Neural progenitor cell (in vitro differentiated cells): ENCODE data around the gene LAMA2. TPM values are rescaled to one million over a fixed set of nuclear protein-coding genes. Genes with fewer than 3 reads are reported as not detected.

Experiments
- DNase-seq: peaks from one replicate; pipeline ENCODE4 v3.0.0-alpha.2; 2016; ENCODE audit warnings: low spot score
- H2AFZ ChIP-seq: fragments of 200-600 bp; sonication (generic); replicated peaks from 2 replicates; pipeline ENCODE4 v1.6.1; 2016; ENCODE audit warnings: antibody characterized with exemption
- H3F3A ChIP-seq: fragments of 200-600 bp; sonication (generic); 2 replicates; pipeline ENCODE4 v1.6.1; 2016; ENCODE audit warnings: antibody characterized with exemption, low read depth
- H3K27ac ChIP-seq: fragments of 200-600 bp; sonication (generic); 2 replicates; pipeline ENCODE4 v1.5.1; 2016; ENCODE audit warnings: mild to moderate bottlenecking
- H3K27me3 ChIP-seq: fragments of 200-600 bp; sonication (generic); 2 replicates; pipeline ENCODE4 v1.6.1; 2016; ENCODE audit warnings: mild to moderate bottlenecking, moderate library complexity
- H3K36me3 ChIP-seq: fragments of 200-600 bp; sonication (generic); 2 replicates; pipeline ENCODE4 v1.5.1; 2016
- H3K4me1 ChIP-seq: fragments of 200-600 bp; sonication (generic); 2 replicates; pipeline ENCODE4 v1.6.1; 2016; ENCODE audit warnings: mixed run types
- H3K4me2 ChIP-seq: fragments of 200-600 bp; sonication (generic); 2 replicates; pipeline ENCODE4 v1.6.1; 2016
- H3K4me3 ChIP-seq: fragments of 200-600 bp; sonication (generic); 2 replicates; pipeline ENCODE4 v1.5.1; 2016
- H3K79me2 ChIP-seq: fragments of 200-600 bp; sonication (generic); 2 replicates; pipeline ENCODE4 v1.6.1; 2016; ENCODE audit warnings: low read depth
- H3K9ac ChIP-seq: fragments of 200-600 bp; sonication (generic); 2 replicates; pipeline ENCODE4 v1.6.1; 2016
- H3K9me3 ChIP-seq: fragments of 200-600 bp; sonication (generic); 2 replicates; pipeline ENCODE4 v1.5.1; 2016; ENCODE audit warnings: low read depth
- H4K20me1 ChIP-seq: fragments of 200-600 bp; sonication (generic); 2 replicates; pipeline ENCODE4 v1.6.1; 2016; ENCODE audit warnings: low read depth
- H3K27ac Mint-ChIP-seq: 3 replicates; pipeline ENCODE4 v1.8.0; 2021; ENCODE audit warnings: mixed read lengths
- H3K27me3 Mint-ChIP-seq: 2 replicates; pipeline ENCODE4 v1.8.0; 2022; ENCODE audit warnings: low read depth, mild to moderate bottlenecking, inconsistent platforms, moderate library complexity, mixed read lengths; ENCODE audit not compliant: insufficient read depth
- H3K36me3 Mint-ChIP-seq: 3 replicates; pipeline ENCODE4 v1.8.0; 2021; ENCODE audit warnings: mixed read lengths
- H3K4me1 Mint-ChIP-seq: 3 replicates; pipeline ENCODE4 v1.8.0; 2021; ENCODE audit warnings: mixed read lengths
- H3K4me3 Mint-ChIP-seq: 3 replicates; pipeline ENCODE4 v1.8.0; 2021; ENCODE audit warnings: mild to moderate bottlenecking, moderate library complexity, mixed read lengths
- H3K9me3 Mint-ChIP-seq: 3 replicates; pipeline ENCODE4 v1.8.0; 2020; ENCODE audit warnings: mixed read lengths
- CTCF ChIP-seq: fragments of 200-600 bp; sonication (generic); IDR thresholded peaks from 2 replicates; pipeline ENCODE4 v1.5.1; 2017; ENCODE audit warnings: antibody characterized with exemption, mild to moderate bottlenecking
- EZH2 ChIP-seq: fragments of 200-600 bp; sonication (generic); IDR thresholded peaks from 2 replicates; pipeline ENCODE4 v1.6.1; 2017; ENCODE audit warnings: antibody characterized with exemption, mild to moderate bottlenecking, moderate library complexity
- EZH2phosphoT487 ChIP-seq: fragments of 200-600 bp; sonication (generic); IDR thresholded peaks from 2 replicates; pipeline ENCODE4 v1.6.1; 2017; ENCODE audit warnings: antibody characterized with exemption
- total RNA-seq: library from RNA; depleted of rRNA; stranded (reverse); fragments of >200 nt; gene quantifications from 2 replicates; pipeline ENCODE4 v1.2.3, GENCODE V29; 2015; ENCODE audit warnings: low replicate concordance

LAMA2 gene
- total RNA-seq, 1 donor from 2014 or later: 1.5 TPM

- TF ChIP-seq EZH2phosphoT487 (no peak), EZH2 (no peak), CTCF (no peak)
- no peaks in the 10 kb centered on the region for H3K9me3 ChIP-seq
- no peak overlapping the region for H2AFZ ChIP-seq
- no peak overlapping the region for H3K4me3 ChIP-seq
- Mint-ChIP-seq H3K27me3 (no peaks in the 10 kb centered on the region), H3K4me1 (peaks cover 10% of the 10 kb centered on the region), H3K9me3 (no peaks in the 10 kb centered on the region), H3K27ac (peak overlapping the region; percentile 23), H3K36me3 (no peaks in the 10 kb centered on the region), H3K4me3 (no peak overlapping the region)
- no peaks in the 10 kb centered on the region for H3F3A ChIP-seq
- H3K9ac ChIP-seq: no peak overlapping the region
- no peaks in the 10 kb centered on the region for H3K36me3 ChIP-seq
- no peak for DNase-seq
- no peaks in the 10 kb centered on the region for H3K79me2 ChIP-seq
- no peaks in the 10 kb centered on the region for H4K20me1 ChIP-seq
- H3K27ac ChIP-seq: no peak overlapping the region
- no peak overlapping the region for H3K4me2 ChIP-seq
- H3K4me1 ChIP-seq: no peaks in the 10 kb centered on the region
- no peaks in the 10 kb centered on the region for H3K27me3 ChIP-seq
Measured at GRCh38 chr6:129120856-129121638, 238.1 kb downstream of the LAMA2 start.

- no peaks in the 10 kb centered on the region for H4K20me1 ChIP-seq
- no peaks in the 10 kb centered on the region for H3F3A ChIP-seq
- TF ChIP-seq EZH2phosphoT487 (no peak), CTCF (no peak), EZH2 (no peak)
- Mint-ChIP-seq H3K4me3 (no peak overlapping the region), H3K36me3 (no peaks in the 10 kb centered on the region), H3K9me3 (no peaks in the 10 kb centered on the region), H3K27me3 (no peaks in the 10 kb centered on the region), H3K27ac (no peak overlapping the region), H3K4me1 (peaks cover 10% of the 10 kb centered on the region)
- H3K4me1 ChIP-seq: no peaks in the 10 kb centered on the region
- no peak overlapping the region for H3K4me3 ChIP-seq
- no peak overlapping the region for H2AFZ ChIP-seq
- no peaks in the 10 kb centered on the region for H3K9me3 ChIP-seq
- no peak overlapping the region for H3K27ac ChIP-seq
- no peaks in the 10 kb centered on the region for H3K79me2 ChIP-seq
- no peak overlapping the region for H3K9ac ChIP-seq
- H3K4me2 ChIP-seq: no peak overlapping the region
- no peaks in the 10 kb centered on the region for H3K36me3 ChIP-seq
- no peak for DNase-seq
- no peaks in the 10 kb centered on the region for H3K27me3 ChIP-seq
Measured at GRCh38 chr6:129124347-129124746, 241.4 kb downstream of the LAMA2 start.

- H3K9ac ChIP-seq: no peak overlapping the region
- no peaks in the 10 kb centered on the region for H3K9me3 ChIP-seq
- H3K36me3 ChIP-seq: no peaks in the 10 kb centered on the region
- Mint-ChIP-seq H3K4me1 (peaks cover 9% of the 10 kb centered on the region), H3K4me3 (no peak overlapping the region), H3K27me3 (no peaks in the 10 kb centered on the region), H3K36me3 (no peaks in the 10 kb centered on the region), H3K27ac (no peak overlapping the region), H3K9me3 (peaks cover 3% of the 10 kb centered on the region)
- H3K4me1 ChIP-seq: no peaks in the 10 kb centered on the region
- H3K4me2 ChIP-seq: no peak overlapping the region
- H3F3A ChIP-seq: no peaks in the 10 kb centered on the region
- H2AFZ ChIP-seq: no peak overlapping the region
- H4K20me1 ChIP-seq: no peaks in the 10 kb centered on the region
- H3K27me3 ChIP-seq: no peaks in the 10 kb centered on the region
- no peak overlapping the region for H3K4me3 ChIP-seq
- TF ChIP-seq CTCF (no peak), EZH2 (no peak), EZH2phosphoT487 (no peak)
- no peak overlapping the region for H3K27ac ChIP-seq
- DNase-seq: no peak
- no peaks in the 10 kb centered on the region for H3K79me2 ChIP-seq
Measured at GRCh38 chr6:129130106-129130505, 247.2 kb downstream of the LAMA2 start.
